GM12878 (cell line): ENCODE measurements around the gene ROBO1.

Experiments used
- CBX5 ChIP-seq: sonication (generic); IDR thresholded peaks from 2 replicates; pipeline ENCODE4 v1.6.1; 2016; ENCODE audit warnings: low read depth, moderate library complexity, mild to moderate bottlenecking, inconsistent platforms
- DPF2 ChIP-seq: fragments of 450-650 bp; IDR thresholded peaks from 2 replicates; pipeline ENCODE4 v1.6.1; 2017; ENCODE audit warnings: mild to moderate bottlenecking
- EGR1 ChIP-seq, 2 experiments: IDR thresholded peaks; 1 replicate in 1 of 2; 2 replicates in 1 of 2; pipeline ENCODE4 v1.6.1; 2011 to 2012; ENCODE audit warnings: low read depth in 2 of 2, low read length in 2 of 2, borderline replicate concordance in 1 of 2, mild to moderate bottlenecking in 1 of 2, moderate library complexity in 1 of 2
- ETV6 ChIP-seq, 2 experiments: fragments of 450-650 bp in 1 of 2; IDR thresholded peaks in 1 of 2; conservative IDR thresholded peaks in 1 of 2; 2 replicates each; pipeline ENCODE4 v1.6.1; 2014; ENCODE audit warnings: antibody characterized with exemption in 1 of 2, borderline replicate concordance in 1 of 2, low read depth in 1 of 2, mild to moderate bottlenecking in 1 of 2, moderate library complexity in 1 of 2
- EZH2 ChIP-seq: IDR thresholded peaks from 2 replicates; pipeline ENCODE4 v1.6.1; 2012; ENCODE audit warnings: low read depth, mild to moderate bottlenecking, control low read depth, inconsistent platforms, low read length, borderline replicate concordance; ENCODE audit not compliant: control insufficient read depth
- IKZF2 ChIP-seq, 2 experiments: fragments of 450-650 bp; IDR thresholded peaks; 2 replicates each; pipeline ENCODE4 v1.6.1; 2017; ENCODE audit warnings: mild to moderate bottlenecking in 2 of 2, moderate library complexity in 2 of 2
- NFXL1 ChIP-seq: fragments of 450-650 bp; IDR thresholded peaks from 2 replicates; pipeline ENCODE4 v1.6.1; 2017; ENCODE audit warnings: antibody characterized with exemption, mild to moderate bottlenecking, borderline replicate concordance
- POLR2A ChIP-seq: IDR thresholded peaks from 2 replicates; pipeline ENCODE4 v1.6.1; 2011; ENCODE audit warnings: low read depth, mild to moderate bottlenecking, low read length
- RAD21 ChIP-seq: IDR thresholded peaks from 2 replicates; pipeline ENCODE4 v1.6.1; 2011; ENCODE audit warnings: mild to moderate bottlenecking, low read depth, low read length, moderate library complexity; ENCODE audit not compliant: insufficient read depth
- YY1 ChIP-seq: IDR thresholded peaks from 2 replicates; pipeline ENCODE4 v1.6.1; 2011; ENCODE audit warnings: low read depth, mild to moderate bottlenecking, low read length
- TF ChIP-seq, protein P1 (sequence below): IDR thresholded peaks from 2 replicates; pipeline ENCODE4 v1.6.1; 2011; ENCODE audit warnings: low read depth, low read length, improper control_type of control experiment, borderline replicate concordance
- TF ChIP-seq, protein P2 (sequence below): IDR thresholded peaks from 2 replicates; pipeline ENCODE4 v1.6.1; 2011; ENCODE audit warnings: borderline replicate concordance, low read depth, mild to moderate bottlenecking, moderate library complexity, mixed read lengths, low read length; ENCODE audit not compliant: insufficient read depth; ENCODE audit errors: extremely low read length
- TF ChIP-seq, protein P3 (sequence below), 3 experiments: IDR thresholded peaks in 2 of 3; conservative IDR thresholded peaks in 1 of 3; 2 replicates each; pipeline ENCODE4 v1.5.1; 2011; ENCODE audit warnings: low read depth in 3 of 3, low read length in 3 of 3, mild to moderate bottlenecking in 3 of 3, control low read depth in 2 of 3, moderate library complexity in 2 of 3, inconsistent platforms in 1 of 3, mixed read lengths in 1 of 3; ENCODE audit not compliant: control insufficient read depth in 2 of 3, insufficient read depth in 1 of 3; ENCODE audit errors: extremely low read depth in 1 of 3

DNA sequence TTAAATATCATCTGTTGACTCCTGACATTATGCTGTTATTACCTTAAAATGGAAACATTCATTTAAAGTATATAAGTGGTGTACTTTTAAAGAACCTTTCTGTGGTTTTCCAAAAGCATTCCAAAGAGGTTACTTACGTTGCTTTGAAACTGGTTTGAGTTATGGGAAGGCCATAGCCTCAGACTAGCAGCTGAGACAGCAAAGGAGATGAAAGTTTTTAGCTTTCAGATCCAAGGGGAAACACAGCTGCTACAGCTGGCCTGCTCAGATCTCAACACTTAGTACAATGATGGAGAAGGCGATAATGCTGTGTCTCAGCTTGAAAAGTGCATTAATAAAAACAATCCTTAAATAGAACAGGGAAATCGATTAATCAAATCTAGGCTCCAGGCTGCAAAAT is 921.1 kb downstream of the ROBO1 start:
- no peak for TF ChIP-seq CBX5
- no peak for TF ChIP-seq DPF2
- no peak for TF ChIP-seq IKZF2 (IDR thresholded peaks at IDR 0.05)
- no peak for TF ChIP-seq ETV6 (conservative IDR thresholded peaks at IDR 0.05 in 1 of 2, IDR thresholded peaks at IDR 0.05 in 1 of 2; ENCODE audit: borderline replicate concordance in 1 of 2, low read depth in 1 of 2)
- TF ChIP-seq, protein P1, sequence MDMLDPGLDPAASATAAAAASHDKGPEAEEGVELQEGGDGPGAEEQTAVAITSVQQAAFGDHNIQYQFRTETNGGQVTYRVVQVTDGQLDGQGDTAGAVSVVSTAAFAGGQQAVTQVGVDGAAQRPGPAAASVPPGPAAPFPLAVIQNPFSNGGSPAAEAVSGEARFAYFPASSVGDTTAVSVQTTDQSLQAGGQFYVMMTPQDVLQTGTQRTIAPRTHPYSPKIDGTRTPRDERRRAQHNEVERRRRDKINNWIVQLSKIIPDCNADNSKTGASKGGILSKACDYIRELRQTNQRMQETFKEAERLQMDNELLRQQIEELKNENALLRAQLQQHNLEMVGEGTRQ = no peak
- TF ChIP-seq POLR2A = no peak
- no peak for TF ChIP-seq YY1
- no peak for TF ChIP-seq NFXL1
- TF ChIP-seq, protein P2, sequence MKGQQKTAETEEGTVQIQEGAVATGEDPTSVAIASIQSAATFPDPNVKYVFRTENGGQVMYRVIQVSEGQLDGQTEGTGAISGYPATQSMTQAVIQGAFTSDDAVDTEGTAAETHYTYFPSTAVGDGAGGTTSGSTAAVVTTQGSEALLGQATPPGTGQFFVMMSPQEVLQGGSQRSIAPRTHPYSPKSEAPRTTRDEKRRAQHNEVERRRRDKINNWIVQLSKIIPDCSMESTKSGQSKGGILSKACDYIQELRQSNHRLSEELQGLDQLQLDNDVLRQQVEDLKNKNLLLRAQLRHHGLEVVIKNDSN = no peak
- TF ChIP-seq, protein P3, sequence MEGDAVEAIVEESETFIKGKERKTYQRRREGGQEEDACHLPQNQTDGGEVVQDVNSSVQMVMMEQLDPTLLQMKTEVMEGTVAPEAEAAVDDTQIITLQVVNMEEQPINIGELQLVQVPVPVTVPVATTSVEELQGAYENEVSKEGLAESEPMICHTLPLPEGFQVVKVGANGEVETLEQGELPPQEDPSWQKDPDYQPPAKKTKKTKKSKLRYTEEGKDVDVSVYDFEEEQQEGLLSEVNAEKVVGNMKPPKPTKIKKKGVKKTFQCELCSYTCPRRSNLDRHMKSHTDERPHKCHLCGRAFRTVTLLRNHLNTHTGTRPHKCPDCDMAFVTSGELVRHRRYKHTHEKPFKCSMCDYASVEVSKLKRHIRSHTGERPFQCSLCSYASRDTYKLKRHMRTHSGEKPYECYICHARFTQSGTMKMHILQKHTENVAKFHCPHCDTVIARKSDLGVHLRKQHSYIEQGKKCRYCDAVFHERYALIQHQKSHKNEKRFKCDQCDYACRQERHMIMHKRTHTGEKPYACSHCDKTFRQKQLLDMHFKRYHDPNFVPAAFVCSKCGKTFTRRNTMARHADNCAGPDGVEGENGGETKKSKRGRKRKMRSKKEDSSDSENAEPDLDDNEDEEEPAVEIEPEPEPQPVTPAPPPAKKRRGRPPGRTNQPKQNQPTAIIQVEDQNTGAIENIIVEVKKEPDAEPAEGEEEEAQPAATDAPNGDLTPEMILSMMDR (IDR thresholded peaks at IDR 0.05 in 2 of 3, conservative IDR thresholded peaks at IDR 0.05 in 1 of 3; ENCODE audit: control insufficient read depth in 2 of 3, extremely low read depth in 1 of 3, insufficient read depth in 1 of 3, low read depth in 3 of 3, low read length in 3 of 3) = no peak
- no peak for TF ChIP-seq RAD21
- TF ChIP-seq EZH2 = no peak
- no peak for TF ChIP-seq EGR1 (IDR thresholded peaks at IDR 0.05; ENCODE audit: borderline replicate concordance in 1 of 2, low read depth in 2 of 2, low read length in 2 of 2)
